ENCODE measurements around the gene STAT1. TPM values are rescaled to one million over a fixed set of nuclear protein-coding genes. Genes with fewer than 3 reads are reported as not detected.
"Not testable (repeated sequence)": the region's sequence is repeated elsewhere in the genome, so short reads cannot be mapped to it uniquely, and the experiment has no call there.

STAT1 gene
- polyA plus RNA-seq, 1 donor, result 78.7 TPM

GRCh38 chr2:190997526-190998113, 16.4 kb downstream of the STAT1 start:
- Histone ChIP-seq H3K4me3 (ENCODE audit: low read length) (no peak overlapping the region), H3K27me3 (ENCODE audit: control insufficient read depth, insufficient read depth, low read length) (no peaks in the 10 kb centered on the region), H3K4me1 (ENCODE audit: control insufficient read depth, insufficient read depth, low read length) (peaks cover 4% of the 10 kb centered on the region), H3K36me3 (ENCODE audit: control insufficient read depth, insufficient read depth, low read length) (peaks cover 91% of the 10 kb centered on the region), H3K27ac (ENCODE audit: low read length) (no peak overlapping the region), H3K9me3 (ENCODE audit: control insufficient read depth, low read depth, low read length) (no peaks in the 10 kb centered on the region)
- WGBS (ENCODE audit: insufficient coverage, low lambda C conversion rate), result no CpG with 5 or more reads among the region's 8 CpGs
- no peak for DNase-seq

- no peak for DNase-seq
- peaks cover 4% of the 10 kb centered on the region for H3K4me1 ChIP-seq (ENCODE audit: control insufficient read depth, insufficient read depth, low read length)
- no peak overlapping the region for H3K4me3 ChIP-seq (ENCODE audit: low read length)
- H3K27me3 ChIP-seq (ENCODE audit: control insufficient read depth, insufficient read depth, low read length), result no peaks in the 10 kb centered on the region
- H3K36me3 ChIP-seq (ENCODE audit: control insufficient read depth, insufficient read depth, low read length), result peaks cover 90% of the 10 kb centered on the region
- no peaks in the 10 kb centered on the region for H3K9me3 ChIP-seq (ENCODE audit: control insufficient read depth, low read depth, low read length)
- no peak overlapping the region for H3K27ac ChIP-seq (ENCODE audit: low read length)
- WGBS (ENCODE audit: insufficient coverage, low lambda C conversion rate), result no CpG with 5 or more reads among the region's 5 CpGs
Observed at GRCh38 chr2:190996947-190997346, 17.0 kb downstream of the STAT1 start.

- no CpG with 5 or more reads among the region's 5 CpGs for WGBS (ENCODE audit: insufficient coverage, low lambda C conversion rate)
- H3K27me3 ChIP-seq (ENCODE audit: control insufficient read depth, insufficient read depth, low read length), result no peaks in the 10 kb centered on the region
- H3K4me3 ChIP-seq (ENCODE audit: low read length), result no peak overlapping the region
- peak in 1 of 2 donors; percentile 16 for DNase-seq
- H3K27ac ChIP-seq (ENCODE audit: low read length), result no peak overlapping the region
- H3K9me3 ChIP-seq (ENCODE audit: control insufficient read depth, low read depth, low read length), result no peaks in the 10 kb centered on the region
- H3K4me1 ChIP-seq (ENCODE audit: control insufficient read depth, insufficient read depth, low read length), result peaks cover 4% of the 10 kb centered on the region
- H3K36me3 ChIP-seq (ENCODE audit: control insufficient read depth, insufficient read depth, low read length), result peaks cover 88% of the 10 kb centered on the region
Observed at GRCh38 chr2:190996338-190996946, 17.5 kb downstream of the STAT1 start.

- not testable (repeated sequence) for H3K9me3 ChIP-seq (ENCODE audit: control insufficient read depth, low read depth, low read length); H3K27ac ChIP-seq (ENCODE audit: low read length); H3K4me3 ChIP-seq (ENCODE audit: low read length); H3K4me1 ChIP-seq (ENCODE audit: control insufficient read depth, insufficient read depth, low read length); DNase-seq; H3K27me3 ChIP-seq (ENCODE audit: control insufficient read depth, insufficient read depth, low read length)
- WGBS (ENCODE audit: insufficient coverage, low lambda C conversion rate), result no CpG with 5 or more reads among the region's 3 CpGs
- peaks cover 88% of the 10 kb centered on the region for H3K36me3 ChIP-seq (ENCODE audit: control insufficient read depth, insufficient read depth, low read length)
Observed at GRCh38 chr2:190995315-190995714, 18.7 kb downstream of the STAT1 start.

DNA sequence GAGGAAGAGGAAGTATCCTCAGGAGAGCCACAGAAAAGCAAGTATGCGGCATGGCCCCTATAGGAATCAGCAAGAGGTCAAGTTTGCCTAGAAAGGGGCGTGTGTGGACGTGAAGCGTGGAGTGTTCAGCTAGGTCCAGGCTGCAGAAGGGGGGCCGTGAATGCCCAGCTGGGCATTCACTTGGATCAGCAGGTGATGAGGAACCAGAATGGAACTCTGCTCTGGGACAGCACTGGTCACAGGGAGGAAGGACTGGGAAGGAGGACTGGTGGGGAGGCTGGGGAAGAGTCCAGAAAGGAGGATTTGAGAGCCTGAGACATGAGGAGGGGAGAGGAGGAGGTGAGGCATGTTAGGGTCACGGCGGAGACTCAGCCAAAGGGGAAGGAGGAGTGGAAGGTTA, 19.8 kb downstream of the STAT1 start:
- Histone ChIP-seq H3K36me3 (ENCODE audit: control insufficient read depth, insufficient read depth, low read length) (peaks cover 87% of the 10 kb centered on the region), H3K4me1 (ENCODE audit: control insufficient read depth, insufficient read depth, low read length) (peaks cover 2% of the 10 kb centered on the region), H3K4me3 (ENCODE audit: low read length) (no peak overlapping the region), H3K27ac (ENCODE audit: low read length) (no peak overlapping the region), H3K9me3 (ENCODE audit: control insufficient read depth, low read depth, low read length) (no peaks in the 10 kb centered on the region), H3K27me3 (ENCODE audit: control insufficient read depth, insufficient read depth, low read length) (no peaks in the 10 kb centered on the region)
- 100% methylated on average over 1 of the region's 7 CpGs for WGBS (ENCODE audit: insufficient coverage, low lambda C conversion rate)
- DNase-seq, result no peak

GRCh38 chr2:190993292-190993643, 20.7 kb downstream of the STAT1 start:
- Histone ChIP-seq H3K27ac (ENCODE audit: low read length) (no peak overlapping the region), H3K4me3 (ENCODE audit: low read length) (no peak overlapping the region), H3K4me1 (ENCODE audit: control insufficient read depth, insufficient read depth, low read length) (no peaks in the 10 kb centered on the region), H3K27me3 (ENCODE audit: control insufficient read depth, insufficient read depth, low read length) (no peaks in the 10 kb centered on the region), H3K36me3 (ENCODE audit: control insufficient read depth, insufficient read depth, low read length) (peaks cover 91% of the 10 kb centered on the region), H3K9me3 (ENCODE audit: control insufficient read depth, low read depth, low read length) (no peaks in the 10 kb centered on the region)
- no peak for DNase-seq
- WGBS (ENCODE audit: insufficient coverage, low lambda C conversion rate), result 100% methylated on average over 1 of the region's 6 CpGs

DNA sequence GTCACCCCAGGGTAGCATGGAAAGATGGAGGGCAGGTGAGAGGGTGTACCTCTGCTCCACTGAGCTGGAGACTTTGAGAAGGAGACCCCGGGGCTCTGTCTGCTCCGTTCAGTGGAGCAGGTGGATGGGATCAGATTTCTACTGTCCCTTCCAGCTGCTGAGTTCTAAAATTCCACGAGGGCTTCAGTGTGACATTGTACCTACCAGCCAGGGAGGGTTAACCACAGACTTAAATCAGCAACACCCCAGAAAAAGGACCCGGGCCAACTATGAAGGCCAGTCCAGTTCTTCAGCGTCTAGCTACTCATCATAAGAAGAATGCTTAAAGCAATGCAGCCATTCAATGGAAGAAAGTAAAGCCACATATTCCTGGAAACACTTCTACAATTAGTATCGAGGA, 23.8 kb downstream of the STAT1 start:
- Histone ChIP-seq H3K9me3 (ENCODE audit: control insufficient read depth, low read depth, low read length) (no peaks in the 10 kb centered on the region), H3K27me3 (ENCODE audit: control insufficient read depth, insufficient read depth, low read length) (no peaks in the 10 kb centered on the region), H3K36me3 (ENCODE audit: control insufficient read depth, insufficient read depth, low read length) (peaks cover 89% of the 10 kb centered on the region), H3K27ac (ENCODE audit: low read length) (no peak overlapping the region), H3K4me1 (ENCODE audit: control insufficient read depth, insufficient read depth, low read length) (no peaks in the 10 kb centered on the region), H3K4me3 (ENCODE audit: low read length) (no peak overlapping the region)
- no CpG with 5 or more reads among the region's 6 CpGs for WGBS (ENCODE audit: insufficient coverage, low lambda C conversion rate)
- no peak for DNase-seq

DNA sequence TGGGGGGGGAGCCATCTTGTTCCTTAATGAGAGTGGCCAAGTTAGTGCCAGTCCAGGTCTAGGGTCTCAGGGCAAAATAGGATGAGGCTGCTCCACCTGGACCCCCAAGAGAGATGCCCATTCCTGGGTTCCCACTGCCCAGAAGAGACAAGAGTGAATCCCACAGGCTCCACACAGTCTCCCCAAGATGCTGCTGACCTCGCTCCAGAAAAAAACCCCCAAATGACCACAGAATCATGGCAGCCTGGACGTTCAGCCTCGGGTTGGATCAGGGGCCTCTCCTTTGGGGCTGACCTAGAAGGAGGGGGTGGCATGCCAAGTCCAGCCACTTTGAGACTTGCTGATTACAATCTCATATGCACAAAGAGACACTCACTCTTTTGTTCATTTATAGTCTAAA, 25.1 kb downstream of the STAT1 start:
- H3K27ac ChIP-seq (ENCODE audit: low read length), result no peak overlapping the region
- WGBS (ENCODE audit: insufficient coverage, low lambda C conversion rate), result no CpG with 5 or more reads among the region's 3 CpGs
- no peaks in the 10 kb centered on the region for H3K9me3 ChIP-seq (ENCODE audit: control insufficient read depth, low read depth, low read length)
- no peaks in the 10 kb centered on the region for H3K27me3 ChIP-seq (ENCODE audit: control insufficient read depth, insufficient read depth, low read length)
- H3K36me3 ChIP-seq (ENCODE audit: control insufficient read depth, insufficient read depth, low read length), result peaks cover 89% of the 10 kb centered on the region
- H3K4me3 ChIP-seq (ENCODE audit: low read length), result no peak overlapping the region
- no peaks in the 10 kb centered on the region for H3K4me1 ChIP-seq (ENCODE audit: control insufficient read depth, insufficient read depth, low read length)
- no peak for DNase-seq

DNA sequence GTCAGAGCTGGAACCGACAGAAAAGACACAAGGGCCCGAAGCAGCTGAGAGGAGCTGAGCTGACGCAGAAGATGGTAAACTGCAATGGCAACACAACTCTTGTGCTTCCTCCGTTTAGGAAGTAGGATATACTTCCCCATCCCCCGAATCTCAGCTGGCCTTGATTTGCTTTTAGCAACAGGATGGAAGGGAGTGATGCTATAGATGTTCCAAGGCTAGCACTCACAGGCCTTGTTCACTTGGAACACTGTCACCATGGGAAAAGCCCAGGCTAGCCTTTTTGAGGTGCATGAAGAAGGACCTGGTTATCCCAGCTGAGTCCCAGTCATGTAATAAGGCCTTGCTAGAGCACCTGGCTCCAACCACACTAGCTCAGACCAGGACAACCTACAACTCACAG, 26.0 kb downstream of the STAT1 start:
- 80% methylated on average over 1 of the region's 5 CpGs for WGBS (ENCODE audit: insufficient coverage, low lambda C conversion rate)
- no peak overlapping the region for H3K27ac ChIP-seq (ENCODE audit: low read length)
- H3K4me3 ChIP-seq (ENCODE audit: low read length), result no peak overlapping the region
- H3K36me3 ChIP-seq (ENCODE audit: control insufficient read depth, insufficient read depth, low read length), result peaks cover 87% of the 10 kb centered on the region
- DNase-seq, result no peak
- no peaks in the 10 kb centered on the region for H3K4me1 ChIP-seq (ENCODE audit: control insufficient read depth, insufficient read depth, low read length)
- H3K27me3 ChIP-seq (ENCODE audit: control insufficient read depth, insufficient read depth, low read length), result no peaks in the 10 kb centered on the region
- no peaks in the 10 kb centered on the region for H3K9me3 ChIP-seq (ENCODE audit: control insufficient read depth, low read depth, low read length)

DNA sequence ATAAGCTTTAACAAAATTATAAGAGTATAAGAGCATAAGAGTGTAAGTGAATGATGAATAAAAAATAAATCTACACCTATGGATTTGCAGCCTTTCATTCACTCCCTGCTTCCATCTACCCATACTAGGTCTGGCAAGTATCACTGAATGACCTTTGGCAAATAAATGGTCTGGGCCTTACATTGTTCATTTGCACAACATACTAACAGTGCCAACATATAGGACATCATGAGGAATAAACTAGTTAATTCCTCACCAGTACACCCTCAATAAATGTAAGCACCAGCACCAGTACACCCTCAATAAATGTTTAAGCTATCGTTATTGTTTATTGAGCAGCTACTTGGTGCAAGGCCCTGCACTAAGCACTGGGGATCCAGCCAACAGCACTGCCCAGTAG, 26.9 kb downstream of the STAT1 start:
- no peak overlapping the region for H3K27ac ChIP-seq (ENCODE audit: low read length)
- DNase-seq, result no peak
- peaks cover 89% of the 10 kb centered on the region for H3K36me3 ChIP-seq (ENCODE audit: control insufficient read depth, insufficient read depth, low read length)
- H3K4me3 ChIP-seq (ENCODE audit: low read length), result no peak overlapping the region
- no peaks in the 10 kb centered on the region for H3K9me3 ChIP-seq (ENCODE audit: control insufficient read depth, low read depth, low read length)
- WGBS (ENCODE audit: insufficient coverage, low lambda C conversion rate), result no CpG with 5 or more reads among the region's 1 CpG
- H3K4me1 ChIP-seq (ENCODE audit: control insufficient read depth, insufficient read depth, low read length), result no peaks in the 10 kb centered on the region
- H3K27me3 ChIP-seq (ENCODE audit: control insufficient read depth, insufficient read depth, low read length), result no peaks in the 10 kb centered on the region

Measured in large intestine (tissue), 3 donors.